GM18870 (cell line): ENCODE data around the gene AGER.

Source experiments
- ATAC-seq: cut with Tn5 transposase; IDR thresholded peaks from one replicate; pipeline ENCODE4 v1.9.1; 2021; ENCODE audit warnings: moderate library complexity; ENCODE audit not compliant: unreplicated experiment

AGER gene

GRCh38 chr6:32174416-32174815, 9.6 kb downstream of the AGER start:
- ATAC-seq = no peak

- no peak for ATAC-seq
These were observed 10.9 kb downstream of the AGER start for GRCh38 chr6:32173051-32173727.

- ATAC-seq = no peak
These were observed 12.8 kb downstream of the AGER start for GRCh38 chr6:32171234-32171633.

- no peak for ATAC-seq
These were observed 13.8 kb downstream of the AGER start for GRCh38 chr6:32170294-32170693.

- ATAC-seq = no peak
These were observed 15.1 kb downstream of the AGER start for GRCh38 chr6:32168807-32169591.

GRCh38 chr6:32168350-32168749, 15.7 kb downstream of the AGER start:
- no peak for ATAC-seq

GRCh38 chr6:32167761-32168262, 16.2 kb downstream of the AGER start:
- no peak for ATAC-seq

- no peak for ATAC-seq
These were observed 16.8 kb downstream of the AGER start for GRCh38 chr6:32167154-32167760.

- no peak for ATAC-seq
These were observed 17.5 kb downstream of the AGER start for GRCh38 chr6:32166411-32167061.

GRCh38 chr6:32164295-32164694, 19.8 kb downstream of the AGER start, which contains the start of gene EGFL8:
Gene EGFL8 (plus strand): TSS chr6:32164595. CDS start chr6:32166166, 1,571 bp downstream.
- no peak for ATAC-seq

GRCh38 chr6:32163559-32164258, 20.3 kb downstream of the AGER start:
- ATAC-seq = no peak

- ATAC-seq = no peak
These were observed 26.0 kb downstream of the AGER start for GRCh38 chr6:32158052-32158451.

- ATAC-seq = no peak
These were observed 27.2 kb downstream of the AGER start for GRCh38 chr6:32156891-32157290.

GRCh38 chr6:32154514-32155161, 29.4 kb downstream of the AGER start:
- no peak for ATAC-seq

- ATAC-seq = no peak
These were observed 30.2 kb downstream of the AGER start, which contains the start of gene PPT2 for GRCh38 chr6:32153564-32154513. Gene PPT2 (plus strand): TSS chr6:32154141. CDS start chr6:32154595, 454 bp downstream.

GRCh38 chr6:32152769-32153563, 31.1 kb downstream of the AGER start:
- no peak for ATAC-seq

- ATAC-seq = no peak
These were observed 31.9 kb downstream of the AGER start, which contains the start of gene PRRT1 for GRCh38 chr6:32151863-32152768. Gene PRRT1 (minus strand): TSS chr6:32151939. CDS start chr6:32151827, 112 bp downstream.
